Activated CD4-positive, alpha-beta T cell treated with anti-CD3 and anti-CD28 coated beads, Interleukin-2, amount 10 ng/mL, durations not matched to agents 24 days and 14 days (primary cell): ENCODE measurements around the gene PLCB4. TPM values are rescaled to one million over a fixed set of nuclear protein-coding genes. Genes with fewer than 3 reads are reported as not detected.

Source experiments
- DNase-seq: peaks from one replicate; pipeline ENCODE4 v3.0.0; 2022
- H3K27ac Mint-ChIP-seq: one replicate; pipeline ENCODE4 v1.8.0; 2022; ENCODE audit warnings: mild to moderate bottlenecking, mixed read lengths
- H3K27me3 Mint-ChIP-seq: one replicate; pipeline ENCODE4 v1.8.0; 2022; ENCODE audit warnings: mixed read lengths
- H3K36me3 Mint-ChIP-seq: one replicate; pipeline ENCODE4 v1.8.0; 2022; ENCODE audit warnings: low read depth, mild to moderate bottlenecking, mixed read lengths
- H3K4me1 Mint-ChIP-seq: one replicate; pipeline ENCODE4 v1.8.0; 2021; ENCODE audit warnings: mixed read lengths
- H3K4me3 Mint-ChIP-seq: one replicate; pipeline ENCODE4 v1.8.0; 2022; ENCODE audit warnings: mild to moderate bottlenecking, moderate library complexity, mixed read lengths
- H3K9me3 Mint-ChIP-seq: one replicate; pipeline ENCODE4 v1.8.0; 2021; ENCODE audit warnings: mixed read lengths
- intact Hi-C: fragments of 100-400 bp; cut with micrococcal nuclease; formaldehyde crosslinking; loops from one replicate; pipeline ENCODE4 v1.15.1; 2023
- total RNA-seq: library from RNA; stranded (reverse); gene quantifications from 2 replicates; pipeline ENCODE4 v1.2.3, GENCODE V29; 2022

Gene PLCB4
- total RNA-seq, 1 donor from 2014 or later, result not detected

GRCh38 chr20:9128568-9128967, 59.7 kb downstream of the PLCB4 start:
- Mint-ChIP-seq H3K9me3 (peaks cover 4% of the 10 kb centered on the region), H3K36me3 (no peaks in the 10 kb centered on the region), H3K4me3 (no peak overlapping the region), H3K27me3 (no peaks in the 10 kb centered on the region), H3K27ac (no peak overlapping the region), H3K4me1 (no peaks in the 10 kb centered on the region)
- intact Hi-C loops, result no loop called here
- DNase-seq, result no peak

GRCh38 chr20:9129756-9130155, 60.9 kb downstream of the PLCB4 start:
- no peaks in the 10 kb centered on the region for H3K27me3 Mint-ChIP-seq
- no peak for DNase-seq
- H3K4me3 Mint-ChIP-seq, result no peak overlapping the region
- H3K36me3 Mint-ChIP-seq, result no peaks in the 10 kb centered on the region
- H3K27ac Mint-ChIP-seq, result no peak overlapping the region
- intact Hi-C loops, result no loop called here
- peaks cover 4% of the 10 kb centered on the region for H3K9me3 Mint-ChIP-seq
- no peaks in the 10 kb centered on the region for H3K4me1 Mint-ChIP-seq

- H3K36me3 Mint-ChIP-seq, result no peaks in the 10 kb centered on the region
- H3K27ac Mint-ChIP-seq, result no peak overlapping the region
- H3K9me3 Mint-ChIP-seq, result peaks cover 4% of the 10 kb centered on the region
- no peak for DNase-seq
- intact Hi-C loops, result no loop called here
- H3K4me1 Mint-ChIP-seq, result no peaks in the 10 kb centered on the region
- H3K4me3 Mint-ChIP-seq, result no peak overlapping the region
- no peaks in the 10 kb centered on the region for H3K27me3 Mint-ChIP-seq
These were observed 61.6 kb downstream of the PLCB4 start for GRCh38 chr20:9130521-9130920.

DNA sequence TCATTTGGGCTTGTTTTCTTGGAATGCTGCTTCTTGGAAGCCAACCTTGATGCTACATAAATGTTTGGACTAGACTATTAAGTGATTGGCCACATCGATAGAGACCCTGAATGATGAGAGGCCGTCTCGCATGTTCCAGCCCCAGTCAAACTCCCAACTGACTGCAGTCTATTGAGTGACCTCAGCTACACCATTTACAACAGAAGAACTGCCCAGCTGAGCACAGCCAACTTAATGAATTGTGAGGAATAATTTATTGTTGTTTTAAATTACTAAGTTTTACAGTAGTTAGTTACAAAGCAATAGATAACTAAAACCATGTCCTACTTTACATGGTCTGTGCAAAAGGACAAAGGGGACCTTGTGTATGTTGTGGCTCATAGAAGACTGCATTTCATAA, 63.0 kb downstream of the PLCB4 start:
- Mint-ChIP-seq H3K4me1 (no peaks in the 10 kb centered on the region), H3K27ac (no peak overlapping the region), H3K9me3 (peaks cover 4% of the 10 kb centered on the region), H3K36me3 (no peaks in the 10 kb centered on the region), H3K4me3 (no peak overlapping the region), H3K27me3 (no peaks in the 10 kb centered on the region)
- no peak for DNase-seq
- intact Hi-C loops, result no loop called here

GRCh38 chr20:9134346-9134745, 65.5 kb downstream of the PLCB4 start:
- H3K4me1 Mint-ChIP-seq, result no peaks in the 10 kb centered on the region
- no peak overlapping the region for H3K27ac Mint-ChIP-seq
- intact Hi-C loops, result no loop called here
- no peak for DNase-seq
- H3K36me3 Mint-ChIP-seq, result no peaks in the 10 kb centered on the region
- no peaks in the 10 kb centered on the region for H3K9me3 Mint-ChIP-seq
- no peaks in the 10 kb centered on the region for H3K27me3 Mint-ChIP-seq
- H3K4me3 Mint-ChIP-seq, result no peak overlapping the region

GRCh38 chr20:9136114-9136513, 67.2 kb downstream of the PLCB4 start:
- intact Hi-C loops, result no loop called here
- no peak overlapping the region for H3K4me3 Mint-ChIP-seq
- DNase-seq, result no peak
- no peaks in the 10 kb centered on the region for H3K4me1 Mint-ChIP-seq
- no peak overlapping the region for H3K27ac Mint-ChIP-seq
- no peaks in the 10 kb centered on the region for H3K36me3 Mint-ChIP-seq
- no peaks in the 10 kb centered on the region for H3K9me3 Mint-ChIP-seq
- H3K27me3 Mint-ChIP-seq, result no peaks in the 10 kb centered on the region

- intact Hi-C loops, result no loop called here
- DNase-seq, result no peak
- H3K36me3 Mint-ChIP-seq, result no peaks in the 10 kb centered on the region
- no peaks in the 10 kb centered on the region for H3K27me3 Mint-ChIP-seq
- peaks cover 4% of the 10 kb centered on the region for H3K9me3 Mint-ChIP-seq
- no peak overlapping the region for H3K27ac Mint-ChIP-seq
- H3K4me3 Mint-ChIP-seq, result no peak overlapping the region
- H3K4me1 Mint-ChIP-seq, result no peaks in the 10 kb centered on the region
These were observed 68.1 kb downstream of the PLCB4 start for GRCh38 chr20:9137001-9137400.

- Mint-ChIP-seq H3K4me1 (no peaks in the 10 kb centered on the region), H3K9me3 (peaks cover 4% of the 10 kb centered on the region), H3K27ac (no peak overlapping the region), H3K27me3 (no peaks in the 10 kb centered on the region), H3K4me3 (no peak overlapping the region), H3K36me3 (no peaks in the 10 kb centered on the region)
- DNase-seq, result no peak
- intact Hi-C loops, result no loop called here
These were observed 70.4 kb downstream of the PLCB4 start for GRCh38 chr20:9139106-9139833.

DNA sequence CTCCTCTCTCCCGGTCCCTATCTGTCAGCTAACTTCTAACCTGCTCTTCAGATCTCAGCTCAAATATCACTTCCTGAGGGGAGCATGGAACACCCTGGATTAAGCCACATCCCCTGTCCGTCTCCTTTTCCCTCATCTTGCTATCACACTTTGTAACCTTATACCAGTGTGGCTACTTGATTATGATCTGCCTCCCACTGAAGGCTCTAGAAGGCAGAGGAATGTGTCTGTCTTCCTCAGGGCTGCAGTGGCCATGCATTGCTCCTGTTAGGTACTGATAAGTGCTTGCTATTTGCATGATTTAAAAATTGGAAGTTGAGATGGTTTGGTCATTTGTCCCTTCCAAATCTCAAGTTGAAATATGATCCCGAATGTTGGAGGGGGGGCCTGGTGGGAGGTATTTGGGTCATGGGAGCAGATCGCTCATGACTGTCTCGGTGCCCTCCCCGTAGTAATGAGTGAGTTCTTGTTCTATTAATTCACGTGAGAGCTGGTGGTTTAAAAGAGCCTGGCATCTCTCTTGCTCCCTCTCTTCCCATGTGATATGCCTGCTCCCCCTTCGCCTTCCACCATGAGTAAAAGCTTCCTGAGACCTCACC, 71.4 kb downstream of the PLCB4 start:
- Mint-ChIP-seq H3K27me3 (no peaks in the 10 kb centered on the region), H3K36me3 (no peaks in the 10 kb centered on the region), H3K9me3 (peaks cover 4% of the 10 kb centered on the region), H3K27ac (no peak overlapping the region), H3K4me1 (no peaks in the 10 kb centered on the region), H3K4me3 (no peak overlapping the region)
- intact Hi-C loops, result no loop called here
- DNase-seq, result no peak

GRCh38 chr20:9141070-9141469, 72.2 kb downstream of the PLCB4 start:
- DNase-seq, result no peak

DNA sequence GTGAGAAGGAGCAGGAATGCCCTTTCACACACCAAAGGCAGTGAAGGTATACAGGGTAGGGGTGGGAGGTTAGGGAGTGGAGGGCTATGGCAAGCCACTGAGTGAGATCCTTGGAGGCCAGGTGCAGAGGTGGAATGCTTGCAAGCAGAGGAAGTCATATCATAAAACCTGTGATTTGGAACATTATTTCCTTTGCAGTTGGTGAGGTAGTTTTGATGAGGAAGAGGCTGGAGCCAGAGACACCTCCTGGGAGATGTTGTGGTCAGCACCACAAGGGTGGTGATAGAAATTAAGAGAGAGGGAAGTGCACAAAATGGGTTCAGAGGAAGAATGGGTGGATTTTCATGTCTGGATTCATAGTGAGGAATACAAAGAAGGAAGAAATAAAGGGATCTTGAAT, 73.0 kb downstream of the PLCB4 start:
- H3K4me3 Mint-ChIP-seq, result no peak overlapping the region
- DNase-seq, result no peak
- no peak overlapping the region for H3K27ac Mint-ChIP-seq
- no peaks in the 10 kb centered on the region for H3K36me3 Mint-ChIP-seq
- H3K27me3 Mint-ChIP-seq, result no peaks in the 10 kb centered on the region
- H3K4me1 Mint-ChIP-seq, result no peaks in the 10 kb centered on the region
- peaks cover 4% of the 10 kb centered on the region for H3K9me3 Mint-ChIP-seq
- intact Hi-C loops, result no loop called here

More at GRCh38 chr20:9141070-9141469, 72.2 kb downstream of the PLCB4 start:
- Mint-ChIP-seq H3K9me3 (peaks cover 4% of the 10 kb centered on the region), H3K4me3 (no peak overlapping the region), H3K27me3 (no peaks in the 10 kb centered on the region), H3K4me1 (no peaks in the 10 kb centered on the region), H3K36me3 (no peaks in the 10 kb centered on the region), H3K27ac (no peak overlapping the region)
- intact Hi-C loops, result no loop called here

DNA sequence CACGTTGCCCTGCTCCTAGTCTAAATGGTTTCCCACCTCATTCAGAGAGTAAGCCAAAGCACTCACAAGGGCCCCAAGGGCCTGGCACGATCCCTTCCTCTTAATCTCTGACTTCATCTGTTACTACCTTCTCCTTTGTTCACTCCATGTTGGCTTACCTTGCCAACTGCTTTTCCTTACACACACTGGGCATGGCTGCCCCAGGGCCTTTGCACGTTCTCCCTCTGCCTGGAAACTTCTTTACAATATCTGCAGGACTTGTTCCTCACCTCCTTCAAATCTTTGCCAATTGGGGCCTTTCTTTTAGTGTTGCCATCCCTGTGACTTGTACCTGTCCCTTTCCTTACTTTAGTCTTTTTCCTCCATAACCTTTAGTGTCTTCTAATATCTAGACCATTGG, 73.9 kb downstream of the PLCB4 start:
- Mint-ChIP-seq H3K4me1 (no peaks in the 10 kb centered on the region), H3K4me3 (no peak overlapping the region), H3K27me3 (no peaks in the 10 kb centered on the region), H3K9me3 (peaks cover 4% of the 10 kb centered on the region), H3K27ac (no peak overlapping the region), H3K36me3 (no peaks in the 10 kb centered on the region)
- no peak for DNase-seq
- intact Hi-C loops, result no loop called here

DNA sequence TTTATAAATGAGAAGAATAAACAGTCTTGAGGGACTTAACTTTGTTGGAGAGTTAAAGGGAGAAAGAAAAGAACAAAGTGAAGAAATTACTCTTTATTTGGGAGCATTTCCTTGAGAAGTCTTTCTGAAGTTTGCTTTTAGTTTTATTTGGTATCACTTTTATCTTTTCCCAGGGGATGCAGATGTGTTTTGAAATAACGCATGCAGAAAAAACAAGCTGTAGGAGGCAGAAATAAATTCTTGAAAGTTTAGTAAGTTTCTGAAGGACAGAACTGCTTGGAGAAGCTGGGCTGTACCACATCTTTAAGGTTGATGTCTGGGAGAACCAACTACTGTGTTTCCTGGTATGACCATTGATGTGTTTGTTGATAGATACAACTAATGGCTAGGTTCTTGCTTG, 75.0 kb downstream of the PLCB4 start:
- peaks cover 4% of the 10 kb centered on the region for H3K9me3 Mint-ChIP-seq
- intact Hi-C loops, result no loop called here
- H3K27ac Mint-ChIP-seq, result no peak overlapping the region
- no peaks in the 10 kb centered on the region for H3K4me1 Mint-ChIP-seq
- H3K36me3 Mint-ChIP-seq, result no peaks in the 10 kb centered on the region
- no peaks in the 10 kb centered on the region for H3K27me3 Mint-ChIP-seq
- H3K4me3 Mint-ChIP-seq, result no peak overlapping the region
- DNase-seq, result no peak

- Mint-ChIP-seq H3K27ac (no peak overlapping the region), H3K36me3 (no peaks in the 10 kb centered on the region), H3K4me1 (no peaks in the 10 kb centered on the region), H3K4me3 (no peak overlapping the region), H3K9me3 (peaks cover 4% of the 10 kb centered on the region), H3K27me3 (no peaks in the 10 kb centered on the region)
- no peak for DNase-seq
- intact Hi-C loops, result no loop called here
These were observed 75.8 kb downstream of the PLCB4 start for GRCh38 chr20:9144643-9145042.

DNA sequence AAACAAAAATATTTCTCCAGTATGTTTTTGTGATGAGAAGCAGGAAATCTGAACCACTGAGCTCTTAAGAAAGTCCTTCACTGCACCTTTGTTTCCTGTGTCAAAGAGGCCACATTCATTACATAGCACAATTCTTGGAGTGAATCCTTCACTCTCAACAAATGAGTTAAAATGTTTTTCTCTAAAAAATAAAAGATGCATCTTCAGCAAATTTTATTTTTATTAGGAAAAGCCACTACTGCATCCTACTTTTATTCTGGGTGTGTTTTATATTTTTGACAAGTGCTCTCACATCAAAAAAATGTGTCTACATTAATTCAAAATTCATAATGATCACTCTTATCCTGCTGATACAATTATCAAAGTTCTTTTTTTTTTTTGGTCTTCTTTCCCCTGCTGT, 76.3 kb downstream of the PLCB4 start:
- H3K27ac Mint-ChIP-seq, result no peak overlapping the region
- H3K36me3 Mint-ChIP-seq, result no peaks in the 10 kb centered on the region
- intact Hi-C loops, result no loop called here
- H3K4me3 Mint-ChIP-seq, result no peak overlapping the region
- no peak for DNase-seq
- H3K27me3 Mint-ChIP-seq, result no peaks in the 10 kb centered on the region
- peaks cover 4% of the 10 kb centered on the region for H3K9me3 Mint-ChIP-seq
- H3K4me1 Mint-ChIP-seq, result no peaks in the 10 kb centered on the region
